ENCODE measurements around the gene KIF11. TPM values are rescaled to one million over a fixed set of nuclear protein-coding genes. Genes with fewer than 3 reads are reported as not detected.

Gene KIF11
- total RNA-seq, 4 donors from 2014 or later = 0.37 to 2.4 (median 1.3) TPM

DNA sequence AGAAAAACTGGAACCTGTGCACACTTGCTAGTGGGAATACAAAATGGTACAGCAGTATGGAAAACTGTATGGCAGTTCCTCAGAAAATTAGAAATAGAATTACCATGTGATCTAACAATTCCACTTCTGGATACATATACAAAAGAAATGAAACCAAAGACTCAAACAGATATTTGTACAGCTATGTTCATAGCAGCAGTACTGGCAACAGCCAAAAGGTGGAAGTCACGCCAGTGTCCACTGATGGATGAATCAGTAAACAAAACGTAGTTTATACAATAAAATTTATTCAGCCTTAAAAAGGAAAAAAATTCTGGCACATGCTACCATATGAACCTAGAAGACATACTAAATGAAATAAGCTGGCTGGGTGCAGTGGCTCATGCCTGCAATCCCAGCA, 42.0 kb upstream of the KIF11 start:
- in situ Hi-C loops (cut with MboI; ENCODE audit: low pct_ligation_motif_present in 1 of 4, low pct_unique_long_range_greater_than_20kb in 1 of 4, low sequenced_read_pairs in 3 of 4) = no loop called here
- no peak for DNase-seq
- TF ChIP-seq POLR2A (IDR thresholded peaks at IDR 0.05) (no peak), CTCF (IDR thresholded peaks at IDR 0.05) (no peak), POLR2AphosphoS5 (IDR thresholded peaks at IDR 0.05) (no peak), EP300 (IDR thresholded peaks at IDR 0.05; ENCODE audit: low read depth) (no peak)
- WGBS, 2 donors (ENCODE audit: low coverage in 1 of 2) = 49 to 81% methylated on average over 2 of the region's 2 CpGs
- Histone ChIP-seq H3K4me1 (no peaks in the 10 kb centered on the region), H3K36me3 (peaks cover 0 to 19% (median 4%) of the 10 kb centered on the region in 4 donors), H3K9me3 (peaks cover 0 to 10% of the 10 kb centered on the region in 2 donors), H3K27ac (no peak overlapping the region), H3K27me3 (no peaks in the 10 kb centered on the region), H3K4me3 (no peak overlapping the region)
- intact Hi-C loops (cut with DNase I; ENCODE audit: low total_unique reads) = no loop called here

DNA sequence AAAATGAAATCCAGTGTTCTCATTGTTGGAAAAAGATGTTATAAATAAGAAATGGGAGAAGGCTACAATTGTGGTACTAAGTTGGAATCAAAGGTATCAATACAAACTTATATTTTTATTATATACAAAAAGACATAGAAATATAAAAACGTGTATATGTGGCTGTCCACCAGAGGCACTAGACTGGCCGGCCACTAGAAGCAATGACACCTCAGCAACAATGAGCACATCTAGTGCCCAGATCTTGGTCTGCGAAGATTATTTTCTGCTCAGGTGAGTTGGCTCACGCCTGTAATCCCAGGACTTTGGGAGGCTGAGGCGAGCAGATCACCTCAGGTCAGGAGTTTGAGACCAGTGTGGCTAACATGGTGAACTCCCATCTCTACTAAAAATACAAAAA, 40.6 kb upstream of the KIF11 start:
- Histone ChIP-seq H3K9me3 (peaks cover 0 to 10% of the 10 kb centered on the region in 2 donors), H3K27ac (no peak overlapping the region), H3K36me3 (peaks cover 0 to 19% (median 4%) of the 10 kb centered on the region in 4 donors), H3K4me1 (no peaks in the 10 kb centered on the region), H3K27me3 (no peaks in the 10 kb centered on the region), H3K4me3 (no peak overlapping the region)
- TF ChIP-seq POLR2AphosphoS5 (IDR thresholded peaks at IDR 0.05) (no peak), POLR2A (IDR thresholded peaks at IDR 0.05) (no peak), CTCF (IDR thresholded peaks at IDR 0.05) (peak in 1 of 5 experiments; percentile 5), EP300 (IDR thresholded peaks at IDR 0.05; ENCODE audit: low read depth) (no peak)
- in situ Hi-C loops (cut with MboI; ENCODE audit: low pct_ligation_motif_present in 1 of 4, low pct_unique_long_range_greater_than_20kb in 1 of 4, low sequenced_read_pairs in 3 of 4) = no loop called here
- intact Hi-C loops (cut with DNase I; ENCODE audit: low total_unique reads) = no loop called here
- 84 to 89% methylated on average over 2 to 5 of the region's 5 CpGs for WGBS, 2 donors (ENCODE audit: low coverage in 1 of 2)
- DNase-seq = no peak

- intact Hi-C loops (cut with DNase I; ENCODE audit: low total_unique reads) (no loop called here), in situ Hi-C loops (cut with MboI; ENCODE audit: low pct_ligation_motif_present in 1 of 4, low pct_unique_long_range_greater_than_20kb in 1 of 4, low sequenced_read_pairs in 3 of 4) (no loop called here)
- TF ChIP-seq EP300 (IDR thresholded peaks at IDR 0.05; ENCODE audit: low read depth) (no peak), POLR2A (IDR thresholded peaks at IDR 0.05) (no peak), POLR2AphosphoS5 (IDR thresholded peaks at IDR 0.05) (no peak), CTCF (IDR thresholded peaks at IDR 0.05) (no peak)
- Histone ChIP-seq H3K27ac (no peak overlapping the region), H3K27me3 (no peaks in the 10 kb centered on the region), H3K36me3 (peaks cover 0 to 24% (median 6%) of the 10 kb centered on the region in 4 donors), H3K4me1 (no peaks in the 10 kb centered on the region), H3K9me3 (peaks cover 0 to 10% of the 10 kb centered on the region in 2 donors), H3K4me3 (no peak overlapping the region)
- WGBS, 2 donors (ENCODE audit: low coverage in 1 of 2) = 99% methylated on average over 2 of the region's 2 CpGs; no CpG with 5 or more reads in 1 of the 2 donors
- DNase-seq = no peak
These were observed 39.0 kb upstream of the KIF11 start for GRCh38 chr10:92553959-92554358.

- 87 to 97% methylated on average over 3 to 4 of the region's 4 CpGs for WGBS, 2 donors (ENCODE audit: low coverage in 1 of 2)
- Histone ChIP-seq H3K27me3 (no peaks in the 10 kb centered on the region), H3K27ac (no peak overlapping the region), H3K4me1 (no peaks in the 10 kb centered on the region), H3K4me3 (no peak overlapping the region), H3K36me3 (peaks cover 0 to 23% (median 5%) of the 10 kb centered on the region in 4 donors), H3K9me3 (peaks cover 0 to 5% of the 10 kb centered on the region in 2 donors)
- DNase-seq = no peak
- in situ Hi-C loops (cut with MboI; ENCODE audit: low pct_ligation_motif_present in 1 of 4, low pct_unique_long_range_greater_than_20kb in 1 of 4, low sequenced_read_pairs in 3 of 4) (no loop called here), intact Hi-C loops (cut with DNase I; ENCODE audit: low total_unique reads) (no loop called here)
- no peak for TF ChIP-seq EP300 (IDR thresholded peaks at IDR 0.05; ENCODE audit: low read depth)
- TF ChIP-seq POLR2A (IDR thresholded peaks at IDR 0.05) = no peak
- TF ChIP-seq CTCF (IDR thresholded peaks at IDR 0.05) = no peak
- no peak for TF ChIP-seq POLR2AphosphoS5 (IDR thresholded peaks at IDR 0.05)
These were observed 33.9 kb upstream of the KIF11 start for GRCh38 chr10:92559046-92559445.

Data from transverse colon (tissue), 4 donors.